Activated gamma-delta T cell (primary cell): ENCODE measurements around the gene KLK12.

ENCODE experiments used
- DNase-seq: peaks from one replicate; lab custom pipeline; 2025; lab: John Stamatoyannopoulos, UW

KLK12 gene

GRCh38 chr19:50981587-50982146 lies 53.1 kb downstream of the KLK12 start:
- DNase-seq = no peak

GRCh38 chr19:50980208-50980607 lies 54.6 kb downstream of the KLK12 start:
- no peak for DNase-seq

GRCh38 chr19:50979758-50980157 lies 55.0 kb downstream of the KLK12 start:
- DNase-seq = no peak
